HS-5 (cell line): ENCODE data around the gene IKZF1.

Experiments
- DNase-seq: peaks from one replicate; pipeline ENCODE4 v3.0.0-alpha.2; 2012; ENCODE audit warnings: low read depth

The IKZF1 gene

GRCh38 chr7:50304129-50304910 lies at the start of gene IKZF1:
Gene IKZF1 (plus strand): TSS chr7:50304716. CDS start chr7:50319062, 14,346 bp downstream.
- DNase-seq = no peak

- DNase-seq = no peak
Observed at GRCh38 chr7:50261593-50261992, 42.9 kb upstream of the IKZF1 start.

- DNase-seq = no peak
Observed at GRCh38 chr7:50262446-50262845, 42.1 kb upstream of the IKZF1 start.

GRCh38 chr7:50262916-50263690 lies 41.4 kb upstream of the IKZF1 start:
- DNase-seq = no peak

GRCh38 chr7:50264908-50265307 lies 39.6 kb upstream of the IKZF1 start:
- DNase-seq = no peak

- DNase-seq = no peak
Observed at GRCh38 chr7:50265968-50266634, 38.4 kb upstream of the IKZF1 start.

- DNase-seq = no peak
Observed at GRCh38 chr7:50266635-50267386, 37.7 kb upstream of the IKZF1 start.

- no peak for DNase-seq
Observed at GRCh38 chr7:50267525-50268041, 36.9 kb upstream of the IKZF1 start.

- no peak for DNase-seq
Observed at GRCh38 chr7:50268223-50268622, 36.3 kb upstream of the IKZF1 start.

- no peak for DNase-seq
Observed at GRCh38 chr7:50268990-50269389, 35.5 kb upstream of the IKZF1 start.

GRCh38 chr7:50270531-50271018 lies 33.9 kb upstream of the IKZF1 start:
- DNase-seq = no peak

GRCh38 chr7:50272808-50273207 lies 31.7 kb upstream of the IKZF1 start:
- DNase-seq = no peak

- no peak for DNase-seq
Observed at GRCh38 chr7:50273301-50273700, 31.2 kb upstream of the IKZF1 start.

GRCh38 chr7:50273870-50274269 lies 30.6 kb upstream of the IKZF1 start:
- DNase-seq = no peak

- DNase-seq = no peak
Observed at GRCh38 chr7:50274361-50274760, 30.2 kb upstream of the IKZF1 start.

GRCh38 chr7:50275430-50275829 lies 29.1 kb upstream of the IKZF1 start:
- DNase-seq = no peak

GRCh38 chr7:50276483-50276882 lies 28.0 kb upstream of the IKZF1 start:
- no peak for DNase-seq

- no peak for DNase-seq
Observed at GRCh38 chr7:50278120-50278519, 26.4 kb upstream of the IKZF1 start.

- DNase-seq = no peak
Observed at GRCh38 chr7:50281680-50282445, 22.7 kb upstream of the IKZF1 start.

- DNase-seq = no peak
Observed at GRCh38 chr7:50282813-50283605, 21.5 kb upstream of the IKZF1 start.
